ENCODE data around the gene OSBPL7.

OSBPL7 gene

GRCh38 chr17:47806913-47807255 lies 14.7 kb downstream of the OSBPL7 start:
- no peak overlapping the region for H3K4me3 ChIP-seq (ENCODE audit: low read depth, low read length)
- DNase-seq (ENCODE audit: low read depth): no peak
- no peak for TF ChIP-seq CTCF (conservative IDR thresholded peaks at IDR 0.05; ENCODE audit: low read depth, low read length)

DNA sequence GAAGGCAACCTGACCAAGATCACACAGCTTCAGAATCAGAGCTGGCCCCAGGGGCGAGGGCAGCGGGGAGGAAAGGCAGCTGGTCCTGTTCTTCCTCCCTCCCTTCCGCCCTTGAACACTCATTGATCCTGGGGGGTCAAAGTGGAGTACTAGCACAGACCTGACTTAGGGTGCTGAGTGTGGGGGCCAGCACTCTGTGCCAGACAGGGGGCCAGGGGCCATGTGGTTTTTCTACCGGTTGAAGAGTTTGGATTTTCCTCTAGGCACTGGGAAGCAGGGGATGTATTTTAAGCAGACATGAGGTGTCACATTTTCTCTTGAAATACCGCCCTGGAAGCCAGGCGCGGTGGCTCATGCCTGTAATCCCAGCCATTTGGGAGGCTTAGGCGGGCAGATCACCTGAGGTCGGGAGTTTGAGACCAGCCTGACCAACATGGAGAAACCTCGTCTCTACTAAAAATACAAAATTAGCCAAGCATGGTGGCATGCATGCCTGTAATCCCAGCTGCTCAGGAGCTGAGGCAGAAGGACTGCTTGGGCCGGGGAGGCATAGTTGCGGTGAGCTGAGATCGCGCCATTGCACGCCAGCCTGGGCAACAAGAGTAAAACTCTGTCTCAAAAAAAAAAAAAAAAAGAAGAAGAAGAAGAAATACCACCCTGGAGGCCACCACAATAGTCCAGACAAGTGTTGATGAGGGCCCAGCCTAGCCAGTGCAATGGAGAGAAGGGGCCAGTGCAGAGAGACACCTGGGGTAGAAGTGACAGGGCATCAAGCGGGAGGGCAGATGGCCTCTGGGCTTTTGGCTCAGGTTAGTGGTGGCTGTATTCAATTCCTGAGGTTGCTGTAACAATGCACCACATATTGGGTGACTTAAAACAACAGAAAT lies 15.3 kb downstream of the OSBPL7 start:
- H3K4me3 ChIP-seq (ENCODE audit: low read depth, low read length): no peak overlapping the region
- DNase-seq (ENCODE audit: low read depth): no peak
- no peak for TF ChIP-seq CTCF (conservative IDR thresholded peaks at IDR 0.05; ENCODE audit: low read depth, low read length)

- no peak for TF ChIP-seq CTCF (conservative IDR thresholded peaks at IDR 0.05; ENCODE audit: low read depth, low read length)
- H3K4me3 ChIP-seq (ENCODE audit: low read depth, low read length): no peak overlapping the region
- no peak for DNase-seq (ENCODE audit: low read depth)
These were observed 17.1 kb downstream of the OSBPL7 start for GRCh38 chr17:47804461-47804860.

GRCh38 chr17:47803751-47804150 lies 17.8 kb downstream of the OSBPL7 start:
- TF ChIP-seq CTCF (conservative IDR thresholded peaks at IDR 0.05; ENCODE audit: low read depth, low read length): no peak
- no peak overlapping the region for H3K4me3 ChIP-seq (ENCODE audit: low read depth, low read length)
- DNase-seq (ENCODE audit: low read depth): no peak

DNA sequence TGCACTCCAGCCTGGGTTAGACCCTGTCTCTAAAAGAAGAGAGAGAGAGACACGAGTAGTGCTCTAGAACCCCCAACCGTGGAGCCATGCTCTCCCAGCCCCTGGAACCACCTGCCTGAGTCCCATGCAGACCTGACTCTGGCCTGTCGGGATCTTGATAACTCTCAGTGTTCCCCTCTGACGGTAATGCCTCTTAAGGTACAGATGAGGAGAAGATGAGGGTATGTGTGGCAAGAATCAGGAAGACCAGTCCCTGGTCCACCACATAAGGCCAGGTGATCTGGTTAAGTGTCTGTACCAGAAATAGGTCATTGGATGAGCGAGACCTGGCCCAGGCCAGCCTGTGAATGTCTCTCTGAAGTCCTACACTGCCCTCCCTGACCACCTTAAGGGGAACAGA lies 18.4 kb downstream of the OSBPL7 start:
- no peak overlapping the region for H3K4me3 ChIP-seq (ENCODE audit: low read depth, low read length)
- DNase-seq (ENCODE audit: low read depth): no peak
- TF ChIP-seq CTCF (conservative IDR thresholded peaks at IDR 0.05; ENCODE audit: low read depth, low read length): no peak

- DNase-seq (ENCODE audit: low read depth): peak; percentile 75
- TF ChIP-seq CTCF (conservative IDR thresholded peaks at IDR 0.05; ENCODE audit: low read depth, low read length): peak; percentile 79
- no peak overlapping the region for H3K4me3 ChIP-seq (ENCODE audit: low read depth, low read length)
These were observed 19.1 kb downstream of the OSBPL7 start for GRCh38 chr17:47802341-47803022.

Measured in choroid plexus epithelial cell (primary cell).